IMR-90 (cell line): ENCODE data around the gene NPIPA1. TPM values are rescaled to one million over a fixed set of nuclear protein-coding genes. Genes with fewer than 3 reads are reported as not detected.
"Not testable (repeated sequence)": the region's sequence is repeated elsewhere in the genome, so short reads cannot be mapped to it uniquely, and the experiment has no call there.

Experiments
- ATAC-seq: fragments of 200-7000 bp; cut with Tn5 transposase; 2 replicates; pipeline ENCODE4 v1.9.1; 2020; ENCODE audit warnings: low read depth, mild to moderate bottlenecking, moderate library complexity
- BruUV-seq: library from RNA; stranded (reverse); fragments of 400-500 nt; replicated peaks from 2 replicates; lab custom pipeline; 2021; lab: Mats Ljungman, UMichigan
- CTCF ChIA-PET: fragments of 300-600 bp; formaldehyde crosslinking; extraction: SDS; loops from one replicate; lab custom pipeline; 2021; ENCODE audit warnings: antibody characterized with exemption; lab: Yijun Ruan, JAX
- POLR2A ChIA-PET: fragments of 300-600 bp; sonication (Branson Sonifier 250); formaldehyde crosslinking; loops from one replicate; lab custom pipeline; 2022; ENCODE audit warnings: antibody characterized with exemption; ENCODE audit not compliant: unreplicated experiment; lab: Charles Lee
- DNase-seq: peaks from one replicate; pipeline ENCODE4 v3.0.0; 2013
- H2AFZ ChIP-seq: replicated peaks from 2 replicates; pipeline ENCODE3; 2013; ENCODE audit warnings: low read length, mild to moderate bottlenecking; ENCODE audit not compliant: poor library complexity
- H2AK5ac ChIP-seq: 2 replicates; pipeline ENCODE4 v1.6.1; 2013; ENCODE audit warnings: low read depth, low read length, inconsistent platforms
- H2AK9ac ChIP-seq: replicated peaks from 2 replicates; pipeline ENCODE3; 2013; ENCODE audit warnings: mild to moderate bottlenecking, low read depth, low read length, moderate library complexity; ENCODE audit not compliant: poor library complexity
- H2BK120ac ChIP-seq: 2 replicates; pipeline ENCODE4 v1.6.1; 2013; ENCODE audit warnings: low read depth, low read length, inconsistent platforms
- H2BK15ac ChIP-seq: 3 replicates; pipeline ENCODE4 v1.6.1; 2013; ENCODE audit warnings: low read depth, low read length, inconsistent platforms
- H2BK20ac ChIP-seq: 2 replicates; pipeline ENCODE4 v1.6.1; 2013; ENCODE audit warnings: low read depth, mild to moderate bottlenecking, inconsistent platforms, low read length, moderate library complexity
- H2BK5ac ChIP-seq: 2 replicates; pipeline ENCODE4 v1.6.1; 2013; ENCODE audit warnings: mild to moderate bottlenecking, low read depth, low read length, inconsistent platforms; ENCODE audit not compliant: poor library complexity, severe bottlenecking
- H3K14ac ChIP-seq: replicated peaks from 2 replicates; pipeline ENCODE4 v1.6.1; 2013; ENCODE audit warnings: low read depth, low read length, inconsistent platforms
- H3K18ac ChIP-seq: 2 replicates; pipeline ENCODE4 v1.6.1; 2013; ENCODE audit warnings: low read depth, low read length, control low read depth
- H3K23ac ChIP-seq: 2 replicates; pipeline ENCODE4 v1.6.1; 2013; ENCODE audit warnings: low read depth, low read length, inconsistent platforms
- H3K27ac ChIP-seq: 2 replicates; pipeline ENCODE4 v1.5.1; 2013; ENCODE audit warnings: mild to moderate bottlenecking, control low read depth, low read length; ENCODE audit not compliant: insufficient read depth
- H3K27me3 ChIP-seq: 2 replicates; pipeline ENCODE4 v1.6.1; 2013; ENCODE audit warnings: low read length; ENCODE audit not compliant: control insufficient read depth, insufficient read depth
- H3K36me3 ChIP-seq: 2 replicates; pipeline ENCODE4 v1.6.1; 2013; ENCODE audit warnings: low read length, mixed read lengths; ENCODE audit not compliant: control insufficient read depth, insufficient read depth
- H3K4ac ChIP-seq: 2 replicates; pipeline ENCODE4 v1.6.1; 2013; ENCODE audit warnings: low read depth, low read length, inconsistent platforms
- H3K4me1 ChIP-seq: 2 replicates; pipeline ENCODE4 v1.6.1; 2013; ENCODE audit warnings: low read length, mixed read lengths; ENCODE audit not compliant: control insufficient read depth, insufficient read depth
- H3K4me2 ChIP-seq: 2 replicates; pipeline ENCODE4 v1.6.1; 2013; ENCODE audit warnings: low read depth, mild to moderate bottlenecking, control low read depth, low read length, moderate library complexity
- H3K4me3 ChIP-seq: 2 replicates; pipeline ENCODE4 v1.5.1; 2013; ENCODE audit warnings: low read depth, mild to moderate bottlenecking, control low read depth, low read length, moderate library complexity; ENCODE audit not compliant: insufficient read depth
- H3K56ac ChIP-seq: 2 replicates; pipeline ENCODE4 v1.6.1; 2013; ENCODE audit warnings: low read length, inconsistent platforms; ENCODE audit not compliant: insufficient read depth; ENCODE audit errors: extremely low read depth
- H3K79me1 ChIP-seq, 2 experiments: 2 replicates each; pipeline ENCODE4 v1.6.1; 2013; ENCODE audit warnings: low read length in 2 of 2, inconsistent platforms in 1 of 2, low read depth in 1 of 2
- H3K9ac ChIP-seq: 2 replicates; pipeline ENCODE4 v1.6.1; 2013; ENCODE audit warnings: low read depth, low read length, control low read depth
- H3K9me1 ChIP-seq: 2 replicates; pipeline ENCODE4 v1.6.1; 2013; ENCODE audit warnings: low read length, inconsistent platforms; ENCODE audit not compliant: insufficient read depth
- H3K9me3 ChIP-seq: 2 replicates; pipeline ENCODE4 v1.6.1; 2013; ENCODE audit warnings: low read length; ENCODE audit not compliant: control insufficient read depth, insufficient read depth
- H4K20me1 ChIP-seq: 2 replicates; pipeline ENCODE4 v1.6.1; 2013; ENCODE audit warnings: low read length, inconsistent platforms; ENCODE audit not compliant: insufficient read depth
- H4K5ac ChIP-seq: 2 replicates; pipeline ENCODE4 v1.6.1; 2013; ENCODE audit warnings: mild to moderate bottlenecking, low read depth, low read length, control low read depth
- H4K8ac ChIP-seq, 2 experiments: 2 replicates each; pipeline ENCODE4 v1.6.1; 2013; ENCODE audit warnings: low read depth in 2 of 2, low read length in 2 of 2, control low read depth in 1 of 2, inconsistent platforms in 1 of 2
- H4K91ac ChIP-seq: 2 replicates; pipeline ENCODE4 v1.6.1; 2013; ENCODE audit warnings: low read depth, low read length, inconsistent platforms; ENCODE audit not compliant: insufficient read depth
- WGBS, 2 experiments: methylation state at CpG; one replicate each; pipeline versions ENCODE4 v1.1.5 to v1.1.7; 2013; ENCODE audit warnings: missing lambda C conversion rate in 2 of 2; ENCODE audit not compliant: insufficient read length in 1 of 2; ENCODE audit errors: extremely low coverage in 2 of 2; 5-methylcytosine and 5-hydroxymethylcytosine counted together
- dilution Hi-C: fragments of 300-500 bp; cut with HindIII; formaldehyde crosslinking; loops from one replicate; pipeline ENCODE4 v1.14.3; 2018; ENCODE audit warnings: low sequenced_read_pairs; ENCODE audit not compliant: unreplicated experiment
- in situ Hi-C: fragments of 300-500 bp; cut with MboI; formaldehyde crosslinking; loops from 3 replicates; pipeline ENCODE4 v1.14.3; 2019; ENCODE audit warnings: low sequenced_read_pairs, inconsistent platforms, mixed read lengths
- intact Hi-C: fragments of 100-400 bp; cut with micrococcal nuclease; formaldehyde crosslinking; loops from 2 replicates; pipeline ENCODE4 v1.10.0; 2022
- polyA plus RNA-seq, 3 experiments: library from polyadenylated mRNA; depleted of rRNA; stranded (reverse); fragments of >200 nt; gene quantifications; 2 replicates each; pipeline ENCODE4 v1.2.3, GENCODE V29; 2012; ENCODE audit warnings: low replicate concordance in 1 of 3
- total RNA-seq: library from RNA; depleted of rRNA; stranded (reverse); fragments of >200 nt; gene quantifications from 2 replicates; pipeline ENCODE4 v1.2.3, GENCODE V29; 2012

NPIPA1 gene
- total and polyA plus RNA-seq, 2 of the 4 experiments (the other 2 are of a cell fraction) = 8.1 to 85.8 TPM

DNA sequence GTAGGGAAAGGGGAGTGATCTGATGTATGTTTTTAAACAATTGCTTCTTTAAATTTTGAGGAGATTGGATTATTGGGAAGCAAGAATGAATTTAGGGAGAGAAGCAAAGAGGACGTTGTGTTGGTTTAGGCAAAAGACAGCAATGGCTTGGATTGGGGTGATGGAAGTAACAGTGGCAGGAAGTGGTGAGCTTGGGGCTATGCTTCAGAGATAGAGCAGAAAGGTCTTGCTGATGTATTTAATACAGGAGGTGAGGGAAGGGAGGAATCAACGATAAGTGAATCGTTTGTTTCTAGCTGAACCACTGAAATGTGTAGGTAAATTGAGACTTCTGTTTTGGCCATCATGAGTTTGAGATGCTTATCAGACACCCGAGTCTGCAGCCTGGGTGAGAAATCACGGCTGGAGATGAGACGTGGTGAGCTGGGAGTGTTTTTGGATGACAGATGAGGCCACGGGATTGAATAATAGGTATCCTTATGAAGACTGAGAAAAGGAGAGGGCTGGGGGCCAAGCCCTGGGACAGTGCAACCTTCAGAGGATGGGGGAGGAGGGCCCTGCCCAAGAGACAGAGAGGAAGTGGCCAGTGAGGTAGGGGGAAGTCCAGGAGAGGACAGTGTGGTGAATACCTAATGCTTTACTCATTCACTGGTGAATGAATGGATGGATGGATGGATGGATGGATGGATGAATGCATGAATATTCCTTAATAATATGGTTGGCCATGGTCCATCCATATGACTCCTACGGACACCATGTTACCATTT lies 33.9 kb upstream of the NPIPA1 start:
- H3K9me1 ChIP-seq, in situ Hi-C loops, POLR2A ChIA-PET, H4K20me1 ChIP-seq, H2AK9ac ChIP-seq, H2BK5ac ChIP-seq, H3K56ac ChIP-seq, ATAC-seq, H3K4me1 ChIP-seq, H4K5ac ChIP-seq, H3K14ac ChIP-seq, H3K9me3 ChIP-seq, H3K4me2 ChIP-seq, H2BK120ac ChIP-seq, BruUV-seq, H4K8ac ChIP-seq, H3K4ac ChIP-seq, DNase-seq, H3K18ac ChIP-seq, intact Hi-C loops, H2AK5ac ChIP-seq, H3K4me3 ChIP-seq, H3K79me1 ChIP-seq, CTCF ChIA-PET, H3K36me3 ChIP-seq, dilution Hi-C loops, H3K27me3 ChIP-seq, H3K23ac ChIP-seq, H2AFZ ChIP-seq, H4K91ac ChIP-seq, H2BK15ac ChIP-seq, H2BK20ac ChIP-seq, H3K27ac ChIP-seq, H3K9ac ChIP-seq: not testable (repeated sequence)
- no CpG with 5 or more reads among the region's 8 CpGs for whole genome bisulfite sequencing, 2 experiments

DNA sequence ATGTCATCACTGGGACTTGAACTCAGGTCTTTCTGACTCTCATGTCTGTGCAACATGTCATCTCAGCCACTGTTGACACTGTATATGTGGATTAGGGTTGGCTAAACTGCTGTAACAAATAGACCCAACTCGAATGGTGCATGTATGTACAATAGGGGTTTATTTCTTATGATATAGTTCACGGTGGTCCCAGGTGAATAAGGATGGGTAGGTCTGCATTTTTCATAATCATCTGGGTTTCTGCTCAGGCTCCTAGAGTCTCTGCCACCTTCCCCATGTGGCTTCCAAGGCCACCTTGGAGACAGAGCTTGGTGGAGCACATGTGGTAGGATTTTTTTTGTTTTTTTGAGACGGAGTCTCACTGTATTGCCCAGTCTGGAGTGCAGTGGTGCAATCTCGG lies 27.5 kb upstream of the NPIPA1 start:
- H3K4me3 ChIP-seq, BruUV-seq: not testable (repeated sequence)
- WGBS, 2 experiments = no CpG with 5 or more reads among the region's 4 CpGs

More for the DNA sequence above, 27.5 kb upstream of the NPIPA1 start:
- H2AK9ac ChIP-seq, H3K36me3 ChIP-seq, H3K9me1 ChIP-seq, H4K5ac ChIP-seq, dilution Hi-C loops, H3K9me3 ChIP-seq, H2BK5ac ChIP-seq, in situ Hi-C loops, H2AK5ac ChIP-seq, POLR2A ChIA-PET, H3K4me2 ChIP-seq, intact Hi-C loops, H3K79me1 ChIP-seq, H3K18ac ChIP-seq, H3K4ac ChIP-seq, ATAC-seq, H3K56ac ChIP-seq, H4K20me1 ChIP-seq, H3K27me3 ChIP-seq, H3K9ac ChIP-seq, H2BK120ac ChIP-seq, H2AFZ ChIP-seq, H3K4me1 ChIP-seq, H3K23ac ChIP-seq, DNase-seq, H3K14ac ChIP-seq, H3K27ac ChIP-seq, CTCF ChIA-PET, H4K91ac ChIP-seq, H2BK15ac ChIP-seq, H2BK20ac ChIP-seq, H4K8ac ChIP-seq: not testable (repeated sequence)
